WTC11 (cell line): ENCODE data around the gene LPP. TPM values are rescaled to one million over a fixed set of nuclear protein-coding genes. Genes with fewer than 3 reads are reported as not detected.

Experiments used
- ATAC-seq: fragments of 200-7000 bp; cut with Tn5 transposase; 2 replicates; pipeline ENCODE4 v1.10.0; 2021; ENCODE audit warnings: mild to moderate bottlenecking, moderate library complexity
- CTCF ChIA-PET: fragments of 300-600 bp; sonication (Branson Sonifier 250); formaldehyde crosslinking; loops from one replicate; lab custom pipeline; 2021; ENCODE audit warnings: antibody characterized with exemption; lab: Charles Lee
- POLR2A ChIA-PET: fragments of 350-600 bp; sonication (Branson Sonifier 250); formaldehyde crosslinking; loops from one replicate; lab custom pipeline; 2021; ENCODE audit warnings: antibody characterized with exemption; lab: Charles Lee
- DNase-seq: peaks from one replicate; pipeline ENCODE4 v3.0.0; 2021; ENCODE audit warnings: low spot score
- H3K27ac Mint-ChIP-seq: 2 replicates; pipeline ENCODE4 v1.8.0; 2021; ENCODE audit warnings: mixed read lengths
- H3K27me3 Mint-ChIP-seq: 2 replicates; pipeline ENCODE4 v1.8.0; 2021; ENCODE audit warnings: low read depth, mild to moderate bottlenecking, moderate library complexity, mixed read lengths
- H3K36me3 Mint-ChIP-seq: 2 replicates; pipeline ENCODE4 v1.8.0; 2021; ENCODE audit warnings: mixed read lengths
- H3K4me1 Mint-ChIP-seq: 2 replicates; pipeline ENCODE4 v1.8.0; 2022; ENCODE audit warnings: mixed read lengths
- H3K4me3 Mint-ChIP-seq: 2 replicates; pipeline ENCODE4 v1.8.0; 2021; ENCODE audit warnings: mild to moderate bottlenecking, moderate library complexity, mixed read lengths
- H3K9me3 Mint-ChIP-seq: 2 replicates; pipeline ENCODE4 v1.8.0; 2021; ENCODE audit warnings: mixed read lengths
- AFF4 ChIP-seq: sonication (generic); formaldehyde crosslinking; IDR thresholded peaks from 2 replicates; pipeline ENCODE4 v1.8.1; 2023; ENCODE audit warnings: mild to moderate bottlenecking, missing genetic modification reagents, borderline replicate concordance
- ATF2 ChIP-seq: sonication (generic); formaldehyde crosslinking; IDR thresholded peaks from 2 replicates; pipeline ENCODE4 v1.8.1; 2022; ENCODE audit warnings: low read depth, missing genetic modification reagents, borderline replicate concordance
- CREB1 ChIP-seq: sonication (generic); formaldehyde crosslinking; IDR thresholded peaks from 2 replicates; pipeline ENCODE4 v1.8.0; 2023; ENCODE audit warnings: mild to moderate bottlenecking, missing genetic modification reagents
- E2F1 ChIP-seq: sonication (generic); formaldehyde crosslinking; IDR thresholded peaks from 2 replicates; pipeline ENCODE4 v1.8.0; 2022; ENCODE audit warnings: mild to moderate bottlenecking, missing genetic modification reagents
- EMX1 ChIP-seq: fragments of 250-450 bp; sonication (Bioruptor Pico); IDR thresholded peaks from 2 replicates; pipeline ENCODE4 v1.8.0; 2021; ENCODE audit warnings: mild to moderate bottlenecking
- FOXP1 ChIP-seq: sonication (generic); formaldehyde crosslinking; IDR thresholded peaks from 2 replicates; pipeline ENCODE4 v1.8.0; 2022; ENCODE audit warnings: missing genetic modification reagents, mild to moderate bottlenecking, moderate library complexity, borderline replicate concordance
- FOXP4 ChIP-seq: sonication (generic); formaldehyde crosslinking; IDR thresholded peaks from 2 replicates; pipeline ENCODE4 v1.8.0; 2022; ENCODE audit warnings: mild to moderate bottlenecking, missing genetic modification reagents
- HMGA2 ChIP-seq: fragments of 250-450 bp; sonication (Bioruptor Pico); IDR thresholded peaks from 2 replicates; pipeline ENCODE4 v1.4.0; 2021; ENCODE audit warnings: mild to moderate bottlenecking, moderate library complexity
- NFATC4 ChIP-seq: fragments of 250-450 bp; sonication (Bioruptor Pico); IDR thresholded peaks from 2 replicates; pipeline ENCODE4 v1.9.0; 2021; ENCODE audit warnings: mild to moderate bottlenecking
- NR3C1 ChIP-seq: sonication (generic); formaldehyde crosslinking; conservative IDR thresholded peaks from 2 replicates; pipeline ENCODE4 v1.8.1; 2023; ENCODE audit warnings: low read depth, mild to moderate bottlenecking, missing genetic modification reagents
- TP53 ChIP-seq: sonication (generic); formaldehyde crosslinking; IDR thresholded peaks from 2 replicates; pipeline ENCODE4 v1.8.1; 2023; ENCODE audit warnings: mild to moderate bottlenecking, missing genetic modification reagents
- USF1 ChIP-seq: sonication (generic); formaldehyde crosslinking; IDR thresholded peaks from 2 replicates; pipeline ENCODE4 v1.8.0; 2022; ENCODE audit warnings: mild to moderate bottlenecking, missing genetic modification reagents
- ZBTB21 ChIP-seq: sonication (generic); formaldehyde crosslinking; IDR thresholded peaks from 2 replicates; pipeline ENCODE4 v1.8.1; 2023; ENCODE audit warnings: mild to moderate bottlenecking, missing genetic modification reagents, borderline replicate concordance
- ZBTB43 ChIP-seq: sonication (generic); formaldehyde crosslinking; IDR thresholded peaks from 2 replicates; pipeline ENCODE4 v1.8.1; 2023; ENCODE audit warnings: mild to moderate bottlenecking, missing genetic modification reagents
- ZNF317 ChIP-seq: sonication (generic); formaldehyde crosslinking; IDR thresholded peaks from 2 replicates; pipeline ENCODE4 v1.8.1; 2023; ENCODE audit warnings: low read depth, mild to moderate bottlenecking, moderate library complexity, missing genetic modification reagents, borderline replicate concordance
- ZNF396 ChIP-seq: fragments of 250-450 bp; sonication (Bioruptor Pico); IDR thresholded peaks from 2 replicates; pipeline ENCODE4 v1.8.0; 2021; ENCODE audit warnings: mild to moderate bottlenecking, moderate library complexity, borderline replicate concordance
- ZNF512 ChIP-seq: sonication (generic); formaldehyde crosslinking; IDR thresholded peaks from 2 replicates; pipeline ENCODE4 v1.8.1; 2022; ENCODE audit warnings: missing genetic modification reagents, borderline replicate concordance
- total RNA-seq: library from RNA; stranded (reverse); gene quantifications from 3 replicates; pipeline ENCODE4 v1.2.3, GENCODE V29; 2021

Gene LPP
- total RNA-seq, 1 experiment from 2014 or later = 49.6 TPM

GRCh38 chr3:188153437-188154013 is 432 bp upstream of the LPP start (continued):
- no peak; the same call in 1 of the 2 replicates for TF ChIP-seq AFF4 (CRISPR knock-in tag)
- 0 out of 2 replicates have a peak, but pooled peaks have one; percentile 31 for TF ChIP-seq CREB1 (CRISPR knock-in tag)
- TF ChIP-seq ZBTB43 = no peak
- TF ChIP-seq HMGA2 (CRISPR knock-in tag) = no peak
- no peak for TF ChIP-seq FOXP1 (CRISPR knock-in tag)
- no peak for TF ChIP-seq ZNF396 (CRISPR knock-in tag)
- 0 out of 2 replicates have a peak, but pooled peaks have one; percentile 54 for TF ChIP-seq E2F1
- TF ChIP-seq EMX1 (CRISPR knock-in tag) = 0 out of 2 replicates have a peak, but pooled peaks have one; percentile 65
- no peak for TF ChIP-seq NR3C1 (CRISPR knock-in tag)
- no peak for TF ChIP-seq ATF2 (CRISPR knock-in tag)
- peak; percentile 45; the same call in 1 of the 2 replicates for TF ChIP-seq TP53 (CRISPR knock-in tag)
- peak; percentile 3; the same call in 1 of the 2 replicates for TF ChIP-seq NFATC4

- Mint-ChIP-seq H3K4me1 (peaks cover 49% of the 10 kb centered on the region), H3K4me3 (peak overlapping the region; percentile 68), H3K27me3 (peaks cover 5% of the 10 kb centered on the region), H3K36me3 (no peaks in the 10 kb centered on the region), H3K9me3 (no peaks in the 10 kb centered on the region), H3K27ac (peak overlapping the region; percentile 73)
- POLR2A ChIA-PET = interaction anchor here (0.6 to 3.6 kb wide), 7 partner anchors 15 to 416 kb away, joined by 3 to 31 read pairs (median 4); partner anchors contain the start of gene BCL6
- no peak for DNase-seq
- no peak for ATAC-seq
- CTCF ChIA-PET = interaction anchor here (0.6 to 4.3 kb wide), 4 partner anchors 11 to 415 kb away, joined by 3 to 38 read pairs (median 4); partner anchors contain the start of gene BCL6
- no peak for TF ChIP-seq ZNF512 (CRISPR knock-in tag)
- no peak for TF ChIP-seq TP53 (CRISPR knock-in tag)
- no peak; the same call in 1 of the 2 replicates for TF ChIP-seq USF1
- no peak for TF ChIP-seq FOXP4 (CRISPR knock-in tag)
- TF ChIP-seq ZBTB21 = no peak
- no peak for TF ChIP-seq ZBTB43
- TF ChIP-seq ZNF317 (CRISPR knock-in tag) = no peak
Observed at GRCh38 chr3:188154809-188155574, 1.0 kb downstream of the LPP start.
